GM18508 (cell line): ENCODE results near the gene VSIR.

Source experiments
- ATAC-seq: cut with Tn5 transposase; IDR thresholded peaks from one replicate; pipeline ENCODE4 v1.9.1; 2021; ENCODE audit warnings: moderate number of reproducible peaks; ENCODE audit not compliant: insufficient read depth, unreplicated experiment

Gene VSIR

DNA sequence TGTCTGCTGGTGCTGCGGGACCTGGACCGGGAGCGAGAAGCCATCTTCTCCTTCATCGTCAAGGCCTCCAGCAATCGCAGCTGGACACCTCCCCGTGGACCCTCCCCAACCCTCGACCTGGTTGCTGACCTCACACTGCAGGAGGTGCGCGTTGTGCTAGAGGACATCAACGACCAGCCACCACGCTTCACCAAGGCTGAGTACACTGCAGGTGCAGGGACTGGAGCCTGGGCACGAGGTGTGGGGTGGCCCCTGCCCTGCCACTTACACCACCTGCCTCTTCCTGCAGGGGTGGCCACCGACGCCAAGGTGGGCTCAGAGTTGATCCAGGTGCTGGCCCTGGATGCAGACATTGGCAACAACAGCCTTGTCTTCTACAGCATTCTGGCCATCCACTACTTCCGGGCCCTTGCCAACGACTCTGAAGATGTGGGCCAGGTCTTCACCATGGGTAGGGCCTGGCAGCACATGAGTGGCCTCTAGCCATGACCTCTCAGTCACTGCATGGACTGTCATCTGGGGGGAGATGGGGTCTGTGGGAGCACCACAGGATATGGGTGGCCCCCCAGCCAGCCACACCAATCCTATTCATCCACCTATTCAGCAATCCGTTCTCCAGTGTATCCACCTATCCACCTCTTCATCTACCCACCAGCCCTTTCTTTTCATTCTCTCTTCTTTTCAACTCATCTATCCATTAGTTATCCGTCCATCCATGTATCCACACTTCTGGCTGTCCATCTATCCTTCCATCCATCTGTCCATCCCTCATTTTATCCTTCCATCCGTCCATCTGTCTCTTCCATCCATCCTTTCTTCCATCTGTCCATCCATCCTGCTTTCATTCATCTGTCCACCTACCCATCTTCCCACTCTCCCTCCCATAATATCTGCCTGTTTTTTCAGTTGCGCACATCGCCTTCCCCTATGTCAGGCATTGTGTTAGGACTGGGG lies 34.5 kb upstream of the VSIR start:
- no peak for ATAC-seq

DNA sequence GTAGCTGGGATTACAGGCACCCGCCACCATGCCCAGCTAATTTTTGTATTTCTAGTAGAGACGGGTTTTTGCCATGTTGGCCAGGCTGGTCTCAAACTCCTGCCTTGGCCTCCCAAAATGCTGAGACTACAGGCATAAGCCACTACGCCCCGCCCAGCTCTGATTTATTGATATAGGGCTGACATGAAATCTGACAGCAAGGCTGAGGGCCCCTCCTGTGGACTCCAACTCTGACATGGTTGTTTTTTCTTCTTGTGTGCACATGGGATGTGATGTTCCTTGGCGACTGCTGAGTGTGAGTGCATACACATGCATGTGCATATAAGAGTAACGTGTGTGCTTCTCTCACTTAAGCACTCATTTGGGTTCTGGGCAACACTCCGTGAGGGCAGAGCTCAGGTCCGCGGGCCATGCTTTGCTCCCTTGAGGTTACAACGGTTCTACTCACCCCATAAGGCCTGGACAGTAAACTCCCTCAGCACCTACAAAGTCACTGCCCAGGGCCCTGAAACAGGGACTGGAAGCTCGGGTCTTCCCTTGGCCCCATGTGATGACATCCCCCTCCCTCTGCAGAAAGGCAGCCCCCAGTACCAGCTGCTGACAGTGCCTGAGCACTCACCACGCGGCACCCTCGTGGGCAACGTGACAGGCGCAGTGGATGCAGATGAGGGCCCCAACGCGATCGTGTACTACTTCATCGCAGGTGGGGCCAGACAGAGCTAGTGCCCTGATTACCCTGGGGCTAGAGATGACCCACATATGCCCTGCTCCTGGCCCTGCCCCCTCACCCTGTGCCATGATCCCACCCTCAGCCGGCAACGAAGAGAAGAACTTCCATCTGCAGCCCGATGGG lies 33.6 kb upstream of the VSIR start:
- no peak for ATAC-seq

DNA sequence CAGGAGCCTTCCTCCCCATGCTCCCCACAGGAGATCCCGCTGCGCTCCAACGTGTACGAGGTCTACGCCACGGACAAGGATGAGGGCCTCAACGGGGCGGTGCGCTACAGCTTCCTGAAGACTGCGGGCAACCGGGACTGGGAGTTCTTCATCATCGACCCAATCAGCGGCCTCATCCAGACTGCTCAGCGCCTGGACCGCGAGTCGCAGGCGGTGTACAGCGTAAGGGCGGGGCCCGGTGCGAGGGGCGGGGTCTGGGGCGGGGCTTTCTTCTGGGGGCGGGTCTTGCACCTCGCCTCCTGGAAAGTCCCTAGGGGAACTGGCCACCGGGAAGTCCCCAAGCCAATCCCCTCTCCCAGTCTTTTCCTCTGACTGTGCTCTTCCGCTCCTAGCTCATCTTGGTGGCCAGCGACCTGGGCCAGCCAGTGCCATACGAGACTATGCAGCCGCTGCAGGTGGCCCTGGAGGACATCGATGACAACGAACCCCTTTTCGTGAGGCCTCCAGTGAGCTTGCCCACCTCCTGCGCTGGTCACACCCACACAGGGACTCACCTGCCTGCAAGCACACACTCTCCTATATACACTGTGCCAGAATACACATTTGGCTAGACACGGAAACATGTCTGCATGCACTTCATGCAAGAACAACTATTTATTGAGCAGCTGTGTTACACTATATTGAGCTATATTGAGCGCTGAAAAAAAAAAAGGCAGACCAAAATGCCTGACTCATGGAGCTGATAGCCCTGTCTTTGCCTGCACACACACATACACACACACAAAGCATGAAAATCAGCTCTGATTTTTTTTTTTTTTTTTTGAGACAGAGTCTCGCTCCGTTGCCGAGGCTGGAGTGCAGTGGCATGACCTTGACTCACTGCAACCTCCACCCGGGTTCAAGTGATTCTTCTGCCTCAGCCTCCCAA lies 32.7 kb upstream of the VSIR start:
- ATAC-seq = no peak

DNA sequence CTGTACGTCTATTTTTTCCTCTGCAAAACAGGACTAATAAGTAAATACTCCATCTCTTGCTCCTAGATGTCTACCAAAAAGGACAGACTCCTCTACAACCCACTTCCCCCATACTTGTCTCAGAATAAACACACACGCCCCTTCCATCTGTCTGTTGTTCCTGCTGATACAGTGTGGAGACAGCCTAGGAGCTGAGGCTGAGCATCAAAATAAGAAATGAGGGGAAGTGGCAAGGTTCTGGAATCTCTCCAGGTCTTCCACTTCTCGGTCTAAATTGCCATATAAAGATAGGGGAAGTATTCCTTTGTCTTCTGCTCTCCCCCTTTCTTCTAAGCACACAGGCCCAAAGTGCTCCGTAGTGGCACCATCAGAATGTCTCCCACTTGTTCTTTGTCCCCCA lies 30.8 kb upstream of the VSIR start:
- no peak for ATAC-seq

DNA sequence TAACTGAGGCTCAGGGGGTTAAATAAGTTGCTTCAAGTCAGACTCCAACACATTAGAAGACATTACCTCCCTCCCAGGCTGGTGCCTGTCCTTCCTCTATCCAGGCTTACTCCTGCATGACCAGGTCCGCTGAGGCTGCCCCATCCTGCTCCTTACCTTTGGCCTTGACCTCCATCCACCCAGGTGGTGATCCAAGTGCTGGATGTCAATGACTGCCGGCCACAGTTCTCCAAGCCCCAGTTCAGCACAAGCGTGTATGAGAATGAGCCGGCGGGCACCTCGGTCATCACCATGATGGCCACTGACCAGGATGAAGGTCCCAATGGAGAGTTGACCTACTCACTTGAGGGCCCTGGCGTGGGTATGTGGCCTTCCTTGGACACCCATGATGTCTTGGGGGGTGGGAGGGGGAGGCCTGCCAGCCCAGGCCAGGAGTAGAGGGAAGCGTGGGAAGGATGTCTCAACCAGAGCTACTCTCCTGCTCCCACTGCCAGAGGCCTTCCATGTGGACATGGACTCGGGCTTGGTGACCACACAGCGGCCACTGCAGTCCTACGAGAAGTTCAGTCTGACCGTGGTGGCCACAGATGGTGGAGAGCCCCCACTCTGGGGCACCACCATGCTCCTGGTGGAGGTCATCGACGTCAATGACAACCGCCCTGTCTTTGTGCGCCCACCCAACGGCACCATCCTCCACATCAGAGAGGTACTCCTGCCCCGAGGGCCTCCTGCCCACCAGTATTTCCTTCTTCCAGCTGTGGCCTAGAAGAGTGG lies 29.6 kb upstream of the VSIR start:
- ATAC-seq = no peak

DNA sequence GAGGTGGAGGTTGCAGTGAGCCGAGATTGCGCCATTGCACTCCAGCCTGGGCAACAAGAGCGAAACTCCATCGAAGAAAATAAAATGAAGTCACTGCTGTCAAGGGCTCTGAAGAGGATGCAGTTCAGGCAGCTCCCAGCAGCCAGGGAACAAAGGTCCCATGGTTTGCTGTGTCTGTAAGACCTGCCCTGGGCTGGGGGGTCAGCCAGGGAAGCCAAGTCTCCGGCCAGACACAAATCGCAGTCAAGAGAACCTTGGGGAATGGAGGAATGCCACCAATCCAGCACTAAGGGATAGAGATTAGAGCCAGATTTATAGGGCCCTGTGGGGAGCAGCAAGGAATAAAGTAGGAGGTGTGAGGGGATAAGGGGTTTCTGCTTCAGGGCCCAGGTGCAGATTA lies 28.9 kb upstream of the VSIR start:
- ATAC-seq = no peak

DNA sequence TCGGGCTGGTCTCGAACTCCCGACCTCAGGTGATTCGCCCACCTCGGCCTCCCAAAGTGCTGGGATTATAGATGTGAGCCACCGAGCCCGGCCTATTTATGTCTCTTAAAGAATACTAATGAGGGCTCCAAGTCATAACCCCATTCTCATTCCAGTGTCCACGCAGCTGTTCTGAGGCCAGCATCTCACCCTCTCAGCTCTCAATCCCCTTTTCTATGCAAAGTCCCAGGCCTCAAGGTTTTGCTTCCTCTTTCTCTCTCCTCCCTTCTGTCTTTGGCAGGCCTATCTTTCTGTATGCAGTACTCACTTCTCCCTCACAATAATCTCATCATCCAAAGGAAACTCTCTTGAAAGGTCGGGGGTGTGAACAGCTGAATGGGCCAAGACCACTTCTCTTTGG lies 28.0 kb upstream of the VSIR start:
- no peak for ATAC-seq

DNA sequence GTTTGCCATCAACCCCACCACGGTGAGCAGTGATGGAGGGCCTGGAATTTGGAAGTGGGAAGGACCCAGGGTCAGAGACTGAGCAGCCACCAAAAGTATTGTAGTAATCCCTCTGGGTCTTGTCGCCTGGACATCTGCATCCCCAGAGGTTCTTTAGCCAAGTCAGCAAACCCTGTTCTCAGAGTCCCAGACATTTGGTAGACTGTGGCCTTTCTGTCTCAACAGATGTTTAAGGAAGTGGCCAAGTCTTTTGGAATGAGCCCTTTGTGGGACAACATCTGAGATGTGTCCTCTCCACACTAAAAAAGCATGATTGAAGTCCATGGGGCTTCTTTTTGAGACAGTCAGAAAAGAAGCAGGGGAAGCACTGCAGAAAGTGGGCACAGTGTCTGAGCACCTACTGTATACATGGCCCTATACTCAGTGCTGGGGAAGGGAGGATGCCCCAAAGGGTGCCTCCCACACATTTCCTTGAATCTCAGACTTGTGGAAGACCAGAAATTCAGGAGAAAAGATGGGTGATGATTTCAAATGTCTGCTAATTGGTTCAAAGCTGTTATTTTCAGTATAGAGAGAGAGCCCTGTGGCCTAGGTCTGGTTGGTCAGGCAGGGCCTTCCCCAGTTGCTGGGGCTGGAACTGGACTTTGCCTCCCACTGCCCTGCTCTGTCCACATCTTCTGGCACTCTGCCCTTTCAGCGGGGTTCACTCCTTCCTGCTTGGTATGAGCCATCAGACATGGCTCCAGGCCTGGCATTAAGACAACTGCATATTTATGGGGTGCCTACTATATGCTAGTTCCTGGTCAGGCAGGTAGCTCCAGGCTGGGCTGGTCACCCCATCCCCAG lies 26.5 kb upstream of the VSIR start:
- no peak for ATAC-seq

DNA sequence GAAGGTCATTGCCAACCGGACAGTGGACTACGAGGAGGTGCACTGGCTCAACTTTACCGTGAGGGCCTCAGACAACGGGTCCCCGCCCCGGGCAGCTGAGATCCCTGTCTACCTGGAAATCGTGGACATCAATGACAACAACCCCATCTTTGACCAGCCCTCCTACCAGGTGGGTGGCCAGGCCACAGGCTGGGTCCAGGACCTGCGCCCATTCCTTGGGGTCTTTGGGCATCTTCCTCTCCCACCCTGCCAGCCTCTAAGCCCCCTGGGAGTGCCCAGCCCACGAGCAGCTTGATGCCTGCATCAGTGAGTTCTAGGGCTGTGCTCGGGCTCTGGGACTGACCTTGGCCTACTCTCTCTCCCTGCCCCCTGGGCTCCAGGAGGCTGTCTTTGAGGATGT lies 25.8 kb upstream of the VSIR start:
- no peak for ATAC-seq

DNA sequence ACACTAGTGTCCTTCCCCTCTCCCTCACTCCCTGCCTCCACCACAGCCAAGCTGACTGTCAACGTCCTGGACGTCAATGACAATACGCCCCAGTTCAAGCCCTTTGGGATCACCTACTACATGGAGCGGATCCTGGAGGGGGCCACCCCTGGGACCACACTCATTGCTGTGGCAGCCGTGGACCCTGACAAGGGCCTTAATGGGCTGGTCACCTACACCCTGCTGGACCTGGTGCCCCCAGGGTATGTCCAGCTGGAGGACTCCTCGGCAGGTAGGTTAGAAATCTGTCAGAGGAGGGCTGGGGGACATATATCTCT lies 24.9 kb upstream of the VSIR start:
- ATAC-seq = no peak

DNA sequence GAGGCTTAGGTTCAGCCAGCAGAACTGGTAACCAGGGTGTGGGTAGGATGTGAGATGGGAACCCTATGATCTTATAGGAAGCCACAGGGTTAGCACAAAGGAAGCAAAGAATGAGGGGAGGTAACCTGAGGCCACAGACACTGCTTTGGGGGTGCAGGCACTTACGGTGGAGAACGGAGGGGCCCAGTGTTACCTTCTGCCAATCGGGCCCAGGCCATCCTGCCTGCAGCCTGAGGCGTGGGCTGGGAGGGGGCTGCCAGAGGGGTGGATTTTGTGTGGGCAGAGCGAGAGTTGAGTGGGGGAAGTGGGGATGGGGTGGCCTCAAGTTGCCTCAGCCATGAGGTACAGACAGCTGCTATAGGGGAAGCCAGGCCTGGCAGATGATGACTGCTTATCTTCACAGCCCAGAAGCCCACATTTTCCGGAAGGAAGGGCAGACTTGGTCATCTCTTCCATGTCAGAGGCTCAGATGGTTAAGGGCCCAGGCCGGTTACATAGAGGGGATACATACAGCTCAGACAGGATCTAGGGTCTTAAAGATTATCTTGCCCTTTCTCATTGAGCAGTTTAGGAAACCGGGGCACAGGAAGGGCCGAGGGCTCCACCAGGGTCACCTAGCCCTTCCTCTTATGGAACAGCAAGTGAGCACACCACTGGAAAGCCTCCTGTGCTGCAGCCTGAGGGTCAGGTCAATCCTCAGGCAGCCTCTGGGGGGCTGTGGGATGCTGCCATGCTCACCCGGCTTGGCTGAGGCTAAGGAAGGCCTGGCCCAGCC lies 24.4 kb upstream of the VSIR start:
- no peak for ATAC-seq

DNA sequence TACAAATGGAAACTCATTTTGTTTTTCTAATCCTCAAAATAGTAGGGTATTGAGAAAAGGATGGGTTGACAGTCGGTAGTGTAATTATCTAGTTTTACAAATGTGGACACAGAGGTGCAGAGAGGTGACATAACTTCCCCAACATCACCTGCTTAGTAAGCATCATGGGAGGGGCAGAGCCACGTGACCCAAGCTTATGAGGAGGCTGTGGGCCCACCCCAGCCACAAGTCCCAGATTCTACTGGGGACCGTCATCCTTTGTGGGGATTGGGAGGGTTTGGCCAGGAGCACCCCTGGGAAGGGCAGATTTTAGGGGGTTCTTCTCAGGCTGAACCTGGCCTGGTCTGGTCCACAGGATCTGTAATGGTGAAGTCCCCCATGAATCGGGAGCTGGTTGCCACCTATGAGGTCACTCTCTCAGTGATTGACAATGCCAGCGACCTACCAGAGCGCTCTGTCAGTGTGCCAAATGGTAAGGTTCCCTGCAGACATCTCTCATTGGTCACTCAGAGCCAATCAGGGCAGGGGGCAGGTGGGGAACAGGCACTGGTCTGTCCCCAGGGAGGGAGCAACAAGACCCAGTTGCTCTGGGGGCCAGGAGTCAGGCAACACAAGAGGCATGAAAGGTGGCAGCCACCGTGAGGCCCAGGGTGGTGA lies 23.6 kb upstream of the VSIR start:
- no peak for ATAC-seq

DNA sequence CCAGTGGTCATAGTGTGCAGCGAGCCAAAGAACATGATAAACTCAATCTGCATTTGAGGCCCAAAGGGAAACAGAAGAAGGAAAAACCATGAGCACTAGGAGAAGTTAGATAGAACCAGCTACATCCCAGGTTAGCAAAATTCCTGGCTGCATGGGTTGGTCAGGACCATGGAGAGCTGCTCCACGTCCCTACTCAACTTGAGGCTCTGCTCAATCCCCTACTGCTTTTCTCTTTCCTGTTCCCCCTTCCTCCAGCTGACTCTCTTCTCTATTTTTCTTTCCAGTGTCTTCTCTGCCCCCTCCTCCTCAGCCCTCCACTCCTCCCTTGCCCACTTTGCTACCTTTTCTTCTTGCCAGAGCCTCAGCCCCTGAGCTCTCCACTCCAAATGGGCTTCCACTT lies 21.9 kb upstream of the VSIR start:
- ATAC-seq = no peak

DNA sequence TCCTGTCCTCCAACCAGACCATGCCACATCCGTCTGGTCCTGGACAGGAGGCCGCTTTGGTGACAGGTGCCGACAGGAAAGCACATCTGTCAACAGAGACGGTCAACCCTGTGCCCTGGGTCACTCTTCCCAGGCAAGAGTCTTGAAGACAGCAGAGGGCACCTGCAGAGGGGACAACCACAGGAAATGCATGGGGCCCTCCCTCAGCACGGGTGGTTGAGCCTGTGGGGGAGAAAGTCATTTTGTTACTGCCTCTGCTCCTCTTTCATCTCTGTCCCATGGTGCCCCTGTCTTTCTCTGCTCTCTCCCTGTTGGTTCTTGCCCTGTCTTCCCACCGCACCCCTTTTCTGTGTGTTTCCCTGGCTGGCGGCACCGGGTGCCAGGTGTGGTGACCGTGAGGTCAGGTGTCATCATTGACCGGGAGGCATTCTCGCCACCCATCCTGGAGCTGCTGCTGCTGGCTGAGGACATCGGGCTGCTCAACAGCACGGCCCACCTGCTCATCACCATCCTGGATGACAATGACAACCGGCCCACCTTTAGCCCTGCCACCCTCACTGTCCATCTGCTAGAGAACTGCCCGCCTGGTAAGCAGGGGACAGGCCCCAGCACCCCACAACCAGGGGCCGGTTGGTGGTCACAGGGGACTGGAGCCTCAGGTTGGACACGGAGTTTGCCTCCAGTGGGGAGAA lies 17.6 kb upstream of the VSIR start:
- ATAC-seq = no peak

DNA sequence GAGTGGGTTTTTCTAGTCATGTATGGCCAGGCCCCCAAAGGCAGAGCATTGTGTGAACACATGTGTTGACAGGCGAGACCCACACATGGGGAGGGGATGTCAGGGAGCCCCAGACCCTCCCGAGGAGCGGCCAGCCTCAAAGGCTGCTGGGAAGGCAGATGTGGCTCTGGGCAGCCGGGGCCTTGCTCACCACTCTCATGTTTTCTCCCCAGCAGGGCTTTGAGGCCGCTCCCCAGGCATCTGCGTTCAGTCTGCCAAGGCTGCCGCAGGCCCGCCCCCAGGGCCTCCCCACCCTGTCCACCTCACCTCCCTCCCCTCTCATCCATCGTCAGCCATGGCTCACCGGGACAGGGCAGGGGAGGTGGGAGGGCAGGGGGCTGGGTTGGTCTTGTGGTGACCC lies 16.6 kb upstream of the VSIR start:
- ATAC-seq = no peak

DNA sequence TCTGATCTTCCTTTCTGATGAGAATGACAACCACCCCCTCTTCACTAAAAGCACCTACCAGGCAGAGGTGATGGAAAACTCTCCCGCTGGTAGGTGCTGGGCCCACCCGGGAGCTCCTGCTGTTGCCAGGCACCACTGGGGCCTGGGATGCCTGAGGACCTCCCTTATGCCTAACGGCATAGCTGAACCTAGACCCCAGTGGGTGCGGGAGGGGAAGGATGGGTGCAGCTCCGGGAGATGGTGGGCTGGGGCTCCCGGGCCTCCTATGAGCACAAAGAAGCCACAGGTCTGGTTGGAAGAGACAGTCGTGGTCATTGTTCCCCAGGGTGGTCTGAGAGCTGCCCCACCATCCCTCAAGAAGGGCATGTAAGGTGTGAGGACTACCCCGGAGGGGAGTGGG lies 15.6 kb upstream of the VSIR start:
- ATAC-seq = no peak

DNA sequence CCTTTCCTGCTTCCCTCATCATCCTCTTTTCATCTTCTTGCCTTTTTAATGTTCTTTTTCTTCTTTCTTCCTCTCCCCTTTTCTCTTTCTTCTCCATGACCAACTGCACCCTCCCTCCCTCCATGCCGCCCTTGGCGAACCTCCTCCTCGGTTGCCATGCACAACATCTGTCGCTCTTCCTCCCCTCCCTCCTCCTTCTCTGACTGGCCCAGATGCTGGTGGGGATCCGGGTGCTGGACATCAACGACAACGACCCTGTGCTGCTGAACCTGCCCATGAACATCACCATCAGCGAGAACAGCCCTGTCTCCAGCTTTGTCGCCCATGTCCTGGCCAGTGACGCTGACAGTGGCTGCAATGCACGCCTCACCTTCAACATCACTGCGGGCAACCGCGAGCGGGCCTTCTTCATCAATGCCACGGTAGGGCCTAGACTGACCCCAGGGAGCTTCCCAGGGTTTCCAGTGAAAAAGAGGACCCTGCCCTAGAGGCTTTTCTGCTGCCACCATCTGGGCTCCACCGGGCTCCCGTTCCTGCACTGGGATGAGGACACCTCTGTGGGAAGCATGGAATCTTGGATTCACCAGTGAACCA lies 11.5 kb upstream of the VSIR start:
- ATAC-seq = no peak
